HG03097 (cell line): ENCODE results near the gene FOXM1.
A peak's percentile ranks its signal among the peaks of the same experiment; 100 is the strongest.

ENCODE experiments used
- ATAC-seq: cut with Tn5 transposase; IDR thresholded peaks from one replicate; pipeline ENCODE4 v1.9.1; 2021; ENCODE audit not compliant: unreplicated experiment, low FRiP score

FOXM1 gene, protein sequence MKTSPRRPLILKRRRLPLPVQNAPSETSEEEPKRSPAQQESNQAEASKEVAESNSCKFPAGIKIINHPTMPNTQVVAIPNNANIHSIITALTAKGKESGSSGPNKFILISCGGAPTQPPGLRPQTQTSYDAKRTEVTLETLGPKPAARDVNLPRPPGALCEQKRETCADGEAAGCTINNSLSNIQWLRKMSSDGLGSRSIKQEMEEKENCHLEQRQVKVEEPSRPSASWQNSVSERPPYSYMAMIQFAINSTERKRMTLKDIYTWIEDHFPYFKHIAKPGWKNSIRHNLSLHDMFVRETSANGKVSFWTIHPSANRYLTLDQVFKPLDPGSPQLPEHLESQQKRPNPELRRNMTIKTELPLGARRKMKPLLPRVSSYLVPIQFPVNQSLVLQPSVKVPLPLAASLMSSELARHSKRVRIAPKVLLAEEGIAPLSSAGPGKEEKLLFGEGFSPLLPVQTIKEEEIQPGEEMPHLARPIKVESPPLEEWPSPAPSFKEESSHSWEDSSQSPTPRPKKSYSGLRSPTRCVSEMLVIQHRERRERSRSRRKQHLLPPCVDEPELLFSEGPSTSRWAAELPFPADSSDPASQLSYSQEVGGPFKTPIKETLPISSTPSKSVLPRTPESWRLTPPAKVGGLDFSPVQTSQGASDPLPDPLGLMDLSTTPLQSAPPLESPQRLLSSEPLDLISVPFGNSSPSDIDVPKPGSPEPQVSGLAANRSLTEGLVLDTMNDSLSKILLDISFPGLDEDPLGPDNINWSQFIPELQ

DNA sequence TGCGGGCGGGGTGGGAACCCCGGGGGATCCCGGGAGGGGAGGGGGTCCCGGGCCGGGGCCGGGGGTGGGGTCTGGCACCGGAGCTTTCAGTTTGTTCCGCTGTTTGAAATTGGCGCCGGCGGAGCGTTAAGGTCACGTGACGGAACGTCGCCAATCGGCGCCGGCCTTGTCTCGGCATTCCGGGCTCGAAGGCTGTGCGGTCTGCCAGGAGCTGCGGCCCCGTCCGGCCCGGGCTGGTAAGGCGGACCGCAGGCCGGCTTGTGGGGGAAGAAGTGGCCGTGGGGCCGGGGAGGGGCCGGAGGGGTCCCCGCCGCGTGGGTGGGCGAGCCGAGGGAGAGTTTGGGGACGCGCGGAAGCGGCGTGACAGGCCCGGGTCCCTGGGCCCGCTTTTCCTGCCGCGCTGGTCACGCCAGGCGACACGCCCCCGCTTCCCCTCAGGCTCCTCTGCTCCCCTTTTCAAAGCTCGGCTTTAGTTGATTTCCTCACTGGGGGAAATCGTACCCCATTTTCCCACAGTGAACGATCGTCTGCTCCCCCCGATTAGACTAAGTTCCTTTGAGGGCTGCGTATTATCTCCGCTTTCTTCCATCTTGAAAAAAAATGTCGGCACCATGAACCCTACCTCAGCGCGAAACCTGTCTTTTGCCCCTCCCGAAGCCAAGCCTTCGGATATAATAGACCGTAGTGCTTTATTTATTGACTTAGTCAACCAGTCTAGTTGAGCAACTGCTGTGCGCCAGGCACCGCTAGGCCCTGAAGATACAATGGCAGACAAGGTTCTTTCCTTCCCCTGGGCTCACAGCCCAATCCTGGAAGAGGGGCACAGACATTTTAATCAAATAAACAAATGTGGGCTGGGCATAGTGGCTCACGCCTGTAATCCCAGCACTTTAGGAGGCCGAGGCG, at the start of gene FOXM1, which contains the start of gene RHNO1:
Gene FOXM1, minus strand, starts transcription at position 128 of the 906 bp plus-strand sequence. CDS start 2,696 bp downstream, outside the sequence.
Gene RHNO1, plus strand, starts transcription at position 177 of the 906 bp plus-strand sequence. CDS start 8,144 bp downstream, outside the sequence.
- peak; percentile 76 for ATAC-seq

DNA sequence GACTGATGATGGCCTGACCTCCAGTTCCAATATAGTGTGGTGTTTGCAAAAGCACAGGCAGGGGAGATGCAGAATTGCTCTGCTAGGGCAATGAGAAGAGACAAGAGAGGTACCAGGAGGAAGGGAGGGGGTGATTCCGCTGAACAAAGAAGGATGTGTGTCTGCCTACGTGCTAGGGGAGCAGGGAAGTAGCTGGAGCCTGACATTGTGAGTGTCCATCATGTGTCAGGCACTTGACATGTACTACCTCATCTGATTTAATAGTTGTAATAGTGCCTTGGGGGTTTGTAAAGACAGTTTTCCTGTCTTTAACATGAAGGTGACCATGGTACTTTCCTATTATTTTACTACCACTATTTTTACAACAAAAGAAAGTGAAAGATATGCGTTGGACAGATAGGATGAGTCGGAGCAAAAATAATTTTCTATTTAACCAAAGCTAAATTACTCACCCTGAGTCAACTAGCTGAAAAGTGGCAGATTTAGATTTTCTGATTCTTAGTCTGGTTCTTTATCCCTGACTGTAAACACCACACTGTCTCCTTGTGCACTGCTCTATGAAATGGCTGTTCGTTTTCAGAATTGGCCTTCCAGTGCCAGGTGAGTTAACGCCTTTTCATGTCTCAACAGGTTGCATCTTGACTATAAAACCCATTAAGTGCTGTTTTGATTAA, 48.5 kb upstream of the FOXM1 start:
- no peak for ATAC-seq

DNA sequence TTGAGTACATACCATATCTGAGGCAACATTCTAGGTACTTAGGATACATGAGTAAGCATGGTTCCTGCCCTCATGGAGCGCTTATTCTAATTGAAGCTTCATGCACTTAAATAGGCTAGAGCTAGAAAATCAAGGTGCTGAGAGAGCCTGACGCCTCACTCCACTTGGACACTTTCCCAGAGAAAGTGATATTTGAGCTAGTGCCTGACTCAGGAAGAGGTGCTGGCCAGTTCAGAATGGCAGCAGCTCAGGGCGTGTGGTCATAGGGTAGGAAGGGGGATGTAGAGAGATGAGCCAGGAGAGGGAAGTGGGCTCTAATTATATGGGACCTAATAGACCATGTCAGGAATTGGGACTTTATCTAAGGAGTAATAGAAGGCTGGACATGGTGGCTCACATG, 47.0 kb upstream of the FOXM1 start:
- ATAC-seq, result no peak

DNA sequence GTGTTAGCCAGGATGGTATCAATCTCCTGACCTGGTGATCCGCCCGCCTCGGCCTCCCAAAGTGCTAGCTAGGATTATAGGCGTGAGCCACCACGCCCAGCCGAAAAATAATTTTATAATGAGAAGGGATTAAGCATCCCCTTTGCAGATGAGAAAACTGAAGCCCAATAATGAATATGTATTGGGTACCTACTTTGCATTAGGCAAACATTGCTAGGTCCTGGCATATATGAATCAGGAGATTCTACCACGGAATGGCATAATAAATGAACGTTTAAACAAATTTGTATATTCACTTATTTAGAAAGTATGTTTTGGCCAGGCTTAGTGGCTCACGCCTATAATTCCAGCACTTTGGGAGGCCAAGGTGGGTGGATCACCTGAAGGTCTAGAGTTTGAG, 46.1 kb upstream of the FOXM1 start:
- no peak for ATAC-seq

DNA sequence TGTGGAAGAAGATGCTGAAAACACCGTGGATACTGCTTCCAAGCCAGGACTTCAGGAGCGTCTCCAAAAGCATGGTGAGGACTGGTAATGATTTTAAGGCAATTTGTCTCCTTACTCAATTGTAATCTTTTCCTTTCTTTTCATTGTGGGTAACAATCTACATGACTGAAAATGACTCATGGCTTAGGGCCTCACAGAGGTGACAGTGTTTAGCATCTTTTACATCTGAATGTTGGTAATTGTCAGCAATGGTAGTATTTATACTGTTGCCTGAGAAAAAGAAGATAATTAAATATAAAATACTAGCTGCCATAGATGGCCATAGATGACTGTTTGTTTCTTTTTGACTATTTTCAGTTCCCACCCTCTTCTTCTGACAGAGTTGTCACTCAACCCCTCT, 45.4 kb upstream of the FOXM1 start:
- ATAC-seq, result no peak

DNA sequence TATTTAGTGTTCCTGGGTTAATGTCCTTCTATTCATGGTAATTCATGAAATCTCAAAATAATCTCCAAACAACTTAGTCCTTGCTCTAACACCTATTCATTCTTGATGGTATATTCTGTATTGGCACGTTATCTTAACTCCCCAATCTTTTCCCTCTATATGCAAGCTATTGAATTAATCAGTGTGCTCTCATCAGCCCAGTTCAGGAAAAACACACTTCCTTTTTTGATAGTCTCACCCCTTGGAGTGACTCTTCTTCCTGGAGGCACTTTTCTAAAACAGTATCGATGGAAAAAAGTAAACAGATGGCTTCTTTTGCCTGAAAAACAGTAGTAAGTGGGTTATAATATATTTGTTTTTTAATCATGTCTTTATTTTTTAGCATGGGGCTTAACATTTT, 42.3 kb upstream of the FOXM1 start:
- ATAC-seq, result no peak

DNA sequence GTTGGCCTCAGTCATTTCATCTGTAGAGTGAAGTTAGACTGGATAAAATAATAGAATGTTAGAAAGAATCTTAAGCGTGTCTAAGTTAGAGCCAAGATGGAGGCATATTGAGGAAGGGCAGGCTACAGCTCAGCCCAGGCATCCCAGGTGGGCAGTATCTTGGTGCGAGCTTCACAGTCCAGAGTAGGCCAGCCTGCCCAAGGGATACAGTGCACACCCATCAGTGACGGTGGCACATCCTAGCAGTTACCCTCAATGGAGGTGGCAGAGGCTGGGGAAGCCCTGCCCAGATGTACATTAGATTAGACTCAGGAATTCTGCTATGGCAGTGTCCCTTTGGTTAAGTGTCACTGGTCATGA, 35.2 kb upstream of the FOXM1 start:
- no peak for ATAC-seq

DNA sequence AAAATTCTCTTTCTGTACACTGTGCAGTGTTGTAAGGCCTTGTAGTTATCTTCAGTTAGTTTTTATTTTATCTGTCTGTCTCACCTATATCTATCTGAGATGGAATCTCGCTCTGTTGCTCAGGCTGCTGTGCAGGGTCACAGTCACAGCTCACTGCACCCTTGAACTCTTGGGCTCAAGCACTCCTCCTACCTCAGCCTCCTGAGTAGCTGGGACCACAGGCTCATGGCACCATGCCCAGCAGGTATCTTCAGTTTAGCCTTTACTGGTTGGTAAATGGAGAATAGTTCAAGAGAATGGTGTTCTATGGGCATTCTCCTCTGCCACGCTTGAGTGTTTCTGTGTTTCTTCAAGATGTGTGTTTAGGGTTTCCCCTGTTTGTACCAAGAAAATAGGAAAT, 27.3 kb upstream of the FOXM1 start:
- ATAC-seq, result no peak

DNA sequence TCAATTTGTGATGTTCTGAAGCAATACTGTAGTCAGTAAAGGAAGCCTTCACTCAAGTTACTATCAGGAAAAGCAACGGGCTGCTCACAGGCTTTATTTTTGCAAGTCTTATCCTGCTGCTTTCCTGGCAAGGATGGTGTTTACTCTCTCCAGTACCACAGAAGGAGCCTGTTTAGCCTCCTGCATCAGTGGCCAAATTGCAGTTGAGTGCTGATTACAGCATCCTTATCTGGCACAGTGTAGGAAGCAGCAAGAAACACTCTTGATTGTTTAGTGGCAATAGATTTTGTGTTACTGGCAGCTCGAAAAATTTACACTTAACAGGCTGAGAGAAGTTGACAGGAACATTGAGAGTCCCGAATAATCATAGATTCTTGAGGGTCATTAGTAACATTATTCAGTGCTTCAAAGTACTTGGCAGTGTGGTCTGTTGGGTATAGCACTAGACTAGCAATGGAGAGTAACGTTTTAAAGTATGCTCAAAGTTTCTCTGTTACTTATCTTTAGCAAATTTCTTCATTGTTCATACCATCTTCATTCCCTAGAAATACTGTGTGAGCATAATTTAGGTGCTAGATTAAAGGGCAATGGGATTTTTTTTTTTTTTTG, 25.4 kb upstream of the FOXM1 start:
- no peak for ATAC-seq

DNA sequence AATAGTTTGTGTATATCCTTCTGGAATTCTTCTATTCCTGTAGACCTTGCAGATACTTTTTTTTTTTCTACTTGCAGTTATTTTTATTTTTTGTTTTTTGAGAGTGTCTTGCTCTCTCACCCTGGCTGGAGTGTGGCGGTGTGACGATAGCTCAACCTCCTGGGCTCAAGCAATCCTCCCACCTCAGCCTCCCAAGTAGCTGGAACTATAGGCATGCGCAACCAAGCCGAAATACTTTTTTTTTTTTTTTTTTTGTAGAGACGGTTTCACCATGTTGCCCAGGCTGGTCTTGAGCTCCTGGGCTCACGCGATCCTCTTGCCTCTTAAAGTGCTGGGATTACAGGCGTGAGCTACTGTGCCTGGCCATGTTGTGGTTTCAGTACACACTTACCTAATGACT, 23.7 kb upstream of the FOXM1 start:
- no peak for ATAC-seq

DNA sequence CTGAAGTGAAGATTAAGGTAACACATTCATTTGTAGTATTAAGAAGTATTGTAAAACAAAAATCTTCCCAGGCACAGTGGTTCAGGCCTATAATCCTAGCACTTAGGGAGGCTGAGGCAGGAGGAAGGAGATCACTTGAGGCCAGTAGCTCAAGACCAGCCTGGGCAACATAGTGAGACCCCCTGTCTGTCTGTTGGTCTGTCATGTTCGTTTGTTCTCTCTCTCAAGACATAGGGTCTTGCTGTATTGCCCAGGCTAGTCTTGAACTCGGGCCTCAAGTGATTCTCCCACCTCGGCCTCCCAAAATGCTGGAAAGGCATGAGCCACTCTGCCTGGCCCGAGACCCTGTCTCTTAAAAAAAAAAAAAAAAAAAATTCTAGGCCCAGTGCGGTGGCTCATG, 20.4 kb upstream of the FOXM1 start:
- no peak for ATAC-seq

DNA sequence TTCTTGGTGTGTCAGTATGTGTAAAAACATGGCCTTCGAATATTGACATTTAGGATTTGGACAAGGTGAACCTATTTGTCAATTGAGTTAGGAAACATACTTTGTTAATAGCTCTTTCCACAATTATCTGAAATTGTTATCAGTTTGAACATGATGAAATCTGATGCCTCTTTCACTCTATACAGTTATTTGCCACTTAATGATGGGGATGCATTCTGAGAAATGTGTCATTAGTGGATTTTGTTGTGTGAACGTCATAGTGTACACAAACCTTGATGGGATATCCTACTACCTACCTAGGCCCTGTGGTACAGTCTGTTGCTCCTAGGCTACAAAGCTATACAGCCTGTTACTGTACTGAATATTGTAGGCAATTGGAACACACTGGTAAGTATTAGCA, 18.5 kb upstream of the FOXM1 start:
- ATAC-seq, result no peak

DNA sequence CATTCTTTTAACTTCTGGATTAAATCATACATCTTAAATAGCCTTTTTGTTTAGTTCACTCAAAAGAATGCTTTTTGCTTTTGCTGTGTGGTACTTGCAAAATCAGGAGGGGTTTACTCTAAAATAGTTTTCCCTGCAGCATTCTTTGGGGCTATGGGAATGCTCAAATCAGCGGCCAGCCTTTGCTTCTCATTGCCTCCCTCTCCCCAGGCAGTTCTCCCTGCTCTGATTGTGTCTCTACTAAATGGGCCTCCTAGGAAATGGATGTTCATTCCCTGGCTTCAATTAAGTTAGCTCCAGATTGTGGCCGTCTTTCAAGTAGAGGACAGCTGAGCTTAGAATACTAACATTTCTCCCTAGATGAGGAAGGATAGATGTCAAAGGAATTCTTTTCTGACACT, 18.1 kb upstream of the FOXM1 start:
- no peak for ATAC-seq

DNA sequence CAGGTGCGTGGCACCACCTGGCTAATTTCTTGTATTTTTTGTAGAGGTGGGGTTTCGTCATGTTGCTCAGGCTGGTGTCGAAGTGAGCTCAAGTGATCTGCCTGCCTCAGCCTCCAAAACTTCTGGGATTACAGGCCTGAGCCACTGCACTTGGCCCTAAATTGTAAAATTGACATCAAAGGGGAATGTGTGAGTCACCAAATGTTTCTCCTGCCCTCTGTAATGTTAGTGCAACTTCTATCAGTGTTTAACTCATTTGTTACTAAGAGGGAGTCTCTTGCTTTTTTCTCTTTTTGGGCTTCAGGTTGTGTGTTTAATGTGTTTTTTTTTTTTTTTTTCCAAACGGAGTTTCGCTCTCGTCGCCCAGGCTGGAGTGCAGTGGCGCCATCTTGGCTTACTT, 16.0 kb upstream of the FOXM1 start:
- no peak for ATAC-seq

DNA sequence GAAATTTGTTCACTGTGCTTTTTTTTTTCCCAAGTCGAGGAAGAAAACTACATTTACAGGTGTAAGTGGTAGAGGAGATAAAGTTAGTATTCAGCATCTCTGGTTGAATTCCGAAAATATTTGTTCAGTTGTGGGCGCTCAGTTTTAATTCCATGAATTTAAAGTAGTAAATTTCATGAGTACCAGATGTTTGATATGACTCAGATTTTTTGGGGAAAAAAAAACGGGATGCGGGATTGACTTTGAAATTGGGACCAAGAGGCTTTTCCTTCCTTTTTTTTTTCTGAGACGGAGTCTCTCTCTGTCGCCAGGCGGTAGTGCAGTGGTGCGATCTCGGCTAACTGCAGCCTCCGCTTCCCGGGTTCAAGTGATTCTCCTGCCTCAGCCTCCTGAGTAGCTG, 15.3 kb upstream of the FOXM1 start:
- ATAC-seq, result no peak

DNA sequence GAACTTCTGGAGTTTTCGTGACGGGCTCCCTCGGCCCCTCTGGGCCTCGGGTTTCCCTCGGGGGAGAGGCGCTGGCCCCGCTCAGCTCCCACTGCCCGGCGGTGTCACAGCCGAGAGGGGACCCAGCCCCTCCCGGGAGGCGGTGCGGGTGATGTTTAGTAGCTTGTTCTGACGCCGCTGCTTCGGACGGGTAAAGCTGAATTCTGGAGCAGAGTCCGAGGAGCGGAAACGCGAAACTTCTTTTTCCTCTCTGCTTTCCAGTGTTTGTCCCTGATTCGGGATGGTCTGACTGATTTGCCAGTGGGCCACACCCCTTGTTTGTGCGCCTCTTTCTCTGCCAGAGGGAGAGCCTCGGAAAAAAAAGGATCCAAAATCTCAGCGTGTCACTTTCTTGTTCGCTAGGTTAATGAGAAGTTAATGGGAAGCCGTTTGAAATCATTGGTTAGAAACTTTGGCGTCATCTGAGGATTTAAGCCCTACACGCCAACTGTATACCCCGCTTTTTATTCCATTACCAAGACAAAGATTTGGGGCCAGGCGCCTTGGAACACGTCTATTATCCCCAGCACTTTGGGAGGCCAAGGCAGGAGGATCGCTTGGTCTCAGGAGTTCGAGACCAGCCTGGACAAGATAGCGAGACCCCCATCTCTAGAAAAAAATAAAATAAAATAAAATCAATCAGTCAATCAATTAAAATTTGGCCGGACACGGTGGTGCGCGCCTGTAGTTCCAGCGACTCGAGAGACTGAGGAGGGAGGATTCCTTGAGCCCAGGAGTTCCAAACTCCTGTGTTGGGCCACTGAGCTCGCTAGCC, 14.5 kb upstream of the FOXM1 start:
- ATAC-seq, result peak; percentile 16

DNA sequence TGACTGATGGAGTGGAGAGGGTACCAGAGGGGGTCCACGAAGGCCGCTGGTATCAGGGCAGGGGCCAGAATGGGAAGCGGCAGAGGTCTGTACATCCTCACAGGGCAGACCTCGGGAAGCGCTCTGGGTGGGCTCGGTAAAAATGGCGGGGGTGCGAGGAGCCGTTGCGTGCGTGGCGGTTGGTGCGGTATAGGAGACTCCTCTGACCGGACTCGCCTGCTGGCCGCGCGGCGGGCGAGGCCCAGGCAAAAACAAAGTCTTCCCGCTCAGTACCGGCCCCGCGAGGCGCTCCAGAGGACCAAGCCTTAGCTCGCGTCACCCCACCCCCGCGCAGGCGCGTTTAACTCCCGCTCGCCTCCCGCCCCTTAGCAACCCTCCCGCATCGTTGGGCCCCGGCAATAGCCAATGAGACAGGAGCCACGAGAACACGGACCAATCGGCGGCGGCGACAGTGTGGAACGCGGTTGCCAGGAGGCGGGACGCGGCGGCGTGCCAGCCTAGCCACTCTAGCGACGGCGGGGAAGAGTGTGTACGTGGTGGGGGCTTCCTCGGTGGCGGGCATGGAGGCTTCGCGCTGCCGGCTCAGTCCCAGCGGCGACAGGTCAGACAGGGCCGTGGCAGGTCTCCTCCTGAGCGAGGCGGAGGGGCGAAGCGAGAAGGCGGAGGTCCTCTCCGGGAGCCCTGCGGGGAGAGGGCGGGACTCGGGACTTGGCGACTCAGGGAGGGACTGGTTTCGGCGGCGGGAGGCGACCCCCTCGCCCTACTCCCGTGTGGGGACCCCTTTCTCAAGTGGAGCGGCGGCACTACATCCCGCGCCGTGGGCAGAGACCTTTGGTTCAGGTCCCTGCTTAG, 13.6 kb upstream of the FOXM1 start, which contains the start of gene TULP3:
Gene TULP3, plus strand, starts transcription at position 504 of the 852 bp plus-strand sequence. Its CDS starts 57 bp downstream, at position 561.
- peak; percentile 94 for ATAC-seq

DNA sequence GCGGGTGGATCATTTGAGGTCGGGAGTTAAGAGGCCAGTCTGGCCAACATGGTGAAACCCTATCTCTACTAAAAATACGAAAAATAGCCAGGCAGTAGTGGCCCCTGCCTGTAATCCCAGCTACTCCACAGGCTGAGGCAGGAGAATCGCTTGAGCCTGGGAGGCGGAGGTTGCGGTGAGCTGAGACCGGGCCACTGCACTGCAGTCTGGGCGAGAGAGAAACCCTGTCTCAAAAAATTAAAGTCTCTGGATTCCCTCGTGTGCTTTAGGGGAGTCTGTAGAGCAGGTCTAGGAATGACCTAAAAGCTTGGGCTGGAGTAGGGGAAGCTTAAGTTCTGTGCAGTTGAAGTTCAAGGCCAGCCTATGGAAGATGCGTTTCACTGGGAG, 13.0 kb upstream of the FOXM1 start:
- ATAC-seq, result no peak
